C4-2B (cell line): ENCODE results near the gene ERICH6.

ENCODE experiments used
- CTCF ChIP-seq: fragments of 450-650 bp; conservative IDR thresholded peaks from 2 replicates; pipeline ENCODE4 v1.5.1; 2017; ENCODE audit warnings: mild to moderate bottlenecking
- ZFX ChIP-seq: fragments of 450-650 bp; IDR thresholded peaks from 2 replicates; pipeline ENCODE4 v1.6.1; 2017

GRCh38 chr3:150725548-150725947 lies 21.8 kb upstream of the ERICH6 start:
- TF ChIP-seq CTCF: no peak
- TF ChIP-seq ZFX: no peak
